ENCODE results near the gene MYLK.
A peak's percentile ranks its signal among the peaks of the same experiment; 100 is the strongest.
"Not testable (repeated sequence)": the region's sequence is repeated elsewhere in the genome, so short reads cannot be mapped to it uniquely, and the experiment has no call there.

The MYLK gene

GRCh38 chr3:123890991-123891390 lies 6.9 kb upstream of the MYLK start:
- not testable (repeated sequence) for H3K9ac ChIP-seq (ENCODE audit: low read depth, low read length); H3K4me1 ChIP-seq (ENCODE audit: insufficient read depth, low read length); H3K36me3 ChIP-seq (ENCODE audit: insufficient read depth, low read length)
- H3K9me3 ChIP-seq (ENCODE audit: control insufficient read depth, insufficient read depth, low read length) = peaks cover 14% of the 10 kb centered on the region; the same call in 1 of the 2 replicates

- H3K9me3 ChIP-seq (ENCODE audit: control insufficient read depth, insufficient read depth, low read length) = peaks cover 14% of the 10 kb centered on the region; the same call in 1 of the 2 replicates
- not testable (repeated sequence) for H3K4me1 ChIP-seq (ENCODE audit: insufficient read depth, low read length); H3K9ac ChIP-seq (ENCODE audit: low read depth, low read length)
Observed at GRCh38 chr3:123890162-123890561, 6.0 kb upstream of the MYLK start.

GRCh38 chr3:123884993-123885392 lies 861 bp upstream of the MYLK start:
- no peak overlapping the region; the same call in 1 of the 2 replicates for H3K9ac ChIP-seq (ENCODE audit: low read depth, low read length)
- no peaks in the 10 kb centered on the region for H3K9me3 ChIP-seq (ENCODE audit: control insufficient read depth, insufficient read depth, low read length)
- H3K36me3 ChIP-seq (ENCODE audit: insufficient read depth, low read length) = no peaks in the 10 kb centered on the region
- H3K4me1 ChIP-seq (ENCODE audit: insufficient read depth, low read length) = peaks cover 7% of the 10 kb centered on the region; the same call in 1 of the 2 replicates

More at GRCh38 chr3:123890162-123890561, 6.0 kb upstream of the MYLK start:
- not testable (repeated sequence) for H3K36me3 ChIP-seq (ENCODE audit: insufficient read depth, low read length)

- H3K9me3 ChIP-seq (ENCODE audit: control insufficient read depth, insufficient read depth, low read length) = no peaks in the 10 kb centered on the region
- peaks cover 7% of the 10 kb centered on the region; the same call in 1 of the 2 replicates for H3K4me1 ChIP-seq (ENCODE audit: insufficient read depth, low read length)
- H3K36me3 ChIP-seq (ENCODE audit: insufficient read depth, low read length) = no peaks in the 10 kb centered on the region
- H3K9ac ChIP-seq (ENCODE audit: low read depth, low read length) = peak overlapping the region; percentile 86
Observed at GRCh38 chr3:123883701-123884202, 380 bp downstream of the MYLK start.

- Histone ChIP-seq H3K36me3 (ENCODE audit: insufficient read depth, low read length) (no peaks in the 10 kb centered on the region), H3K9me3 (ENCODE audit: control insufficient read depth, insufficient read depth, low read length) (no peaks in the 10 kb centered on the region), H3K4me1 (ENCODE audit: insufficient read depth, low read length) (peaks cover 7% of the 10 kb centered on the region; the same call in 1 of the 2 replicates), H3K9ac (ENCODE audit: low read depth, low read length) (peak overlapping the region; percentile 86; the same call in 1 of the 2 replicates)
Observed at GRCh38 chr3:123883111-123883510, 1.0 kb downstream of the MYLK start.

GRCh38 chr3:123881771-123882170 lies 2.4 kb downstream of the MYLK start:
- H3K4me1 ChIP-seq (ENCODE audit: insufficient read depth, low read length) = peaks cover 7% of the 10 kb centered on the region; the same call in 1 of the 2 replicates

GRCh38 chr3:123880998-123881561 lies 3.1 kb downstream of the MYLK start:
- H3K4me1 ChIP-seq (ENCODE audit: insufficient read depth, low read length) = peaks cover 7% of the 10 kb centered on the region; the same call in 1 of the 2 replicates
- no peaks in the 10 kb centered on the region for H3K36me3 ChIP-seq (ENCODE audit: insufficient read depth, low read length)
- no peaks in the 10 kb centered on the region for H3K9me3 ChIP-seq (ENCODE audit: control insufficient read depth, insufficient read depth, low read length)
- H3K9ac ChIP-seq (ENCODE audit: low read depth, low read length) = no peak overlapping the region

More at GRCh38 chr3:123881771-123882170, 2.4 kb downstream of the MYLK start:
- Histone ChIP-seq H3K9ac (ENCODE audit: low read depth, low read length) (no peak overlapping the region), H3K9me3 (ENCODE audit: control insufficient read depth, insufficient read depth, low read length) (no peaks in the 10 kb centered on the region), H3K36me3 (ENCODE audit: insufficient read depth, low read length) (no peaks in the 10 kb centered on the region)

GRCh38 chr3:123878807-123879206 lies 5.3 kb downstream of the MYLK start:
- no peaks in the 10 kb centered on the region for H3K9me3 ChIP-seq (ENCODE audit: control insufficient read depth, insufficient read depth, low read length)
- no peak overlapping the region for H3K9ac ChIP-seq (ENCODE audit: low read depth, low read length)
- H3K4me1 ChIP-seq (ENCODE audit: insufficient read depth, low read length) = peaks cover 7% of the 10 kb centered on the region; the same call in 1 of the 2 replicates
- no peaks in the 10 kb centered on the region for H3K36me3 ChIP-seq (ENCODE audit: insufficient read depth, low read length)

- Histone ChIP-seq H3K9me3 (ENCODE audit: control insufficient read depth, insufficient read depth, low read length) (no peaks in the 10 kb centered on the region), H3K4me1 (ENCODE audit: insufficient read depth, low read length) (peaks cover 7% of the 10 kb centered on the region; the same call in 1 of the 2 replicates), H3K36me3 (ENCODE audit: insufficient read depth, low read length) (no peaks in the 10 kb centered on the region), H3K9ac (ENCODE audit: low read depth, low read length) (no peak overlapping the region)
Observed at GRCh38 chr3:123877965-123878364, 6.2 kb downstream of the MYLK start.

GRCh38 chr3:123877466-123877865 lies 6.7 kb downstream of the MYLK start:
- no peaks in the 10 kb centered on the region for H3K36me3 ChIP-seq (ENCODE audit: insufficient read depth, low read length)

GRCh38 chr3:123876858-123877257 lies 7.3 kb downstream of the MYLK start:
- H3K36me3 ChIP-seq (ENCODE audit: insufficient read depth, low read length) = no peaks in the 10 kb centered on the region
- H3K9me3 ChIP-seq (ENCODE audit: control insufficient read depth, insufficient read depth, low read length) = no peaks in the 10 kb centered on the region
- peaks cover 6% of the 10 kb centered on the region; the same call in 1 of the 2 replicates for H3K4me1 ChIP-seq (ENCODE audit: insufficient read depth, low read length)
- H3K9ac ChIP-seq (ENCODE audit: low read depth, low read length) = no peak overlapping the region

More at GRCh38 chr3:123877466-123877865, 6.7 kb downstream of the MYLK start:
- H3K9me3 ChIP-seq (ENCODE audit: control insufficient read depth, insufficient read depth, low read length) = no peaks in the 10 kb centered on the region
- peaks cover 7% of the 10 kb centered on the region; the same call in 1 of the 2 replicates for H3K4me1 ChIP-seq (ENCODE audit: insufficient read depth, low read length)
- H3K9ac ChIP-seq (ENCODE audit: low read depth, low read length) = no peak overlapping the region

- Histone ChIP-seq H3K36me3 (ENCODE audit: insufficient read depth, low read length) (no peaks in the 10 kb centered on the region), H3K4me1 (ENCODE audit: insufficient read depth, low read length) (no peaks in the 10 kb centered on the region), H3K9ac (ENCODE audit: low read depth, low read length) (no peak overlapping the region), H3K9me3 (ENCODE audit: control insufficient read depth, insufficient read depth, low read length) (no peaks in the 10 kb centered on the region)
Observed at GRCh38 chr3:123872621-123873020, 11.5 kb downstream of the MYLK start.

GRCh38 chr3:123871946-123872345 lies 12.2 kb downstream of the MYLK start:
- H3K4me1 ChIP-seq (ENCODE audit: insufficient read depth, low read length) = no peaks in the 10 kb centered on the region
- no peak overlapping the region for H3K9ac ChIP-seq (ENCODE audit: low read depth, low read length)
- no peaks in the 10 kb centered on the region for H3K36me3 ChIP-seq (ENCODE audit: insufficient read depth, low read length)
- no peaks in the 10 kb centered on the region for H3K9me3 ChIP-seq (ENCODE audit: control insufficient read depth, insufficient read depth, low read length)

GRCh38 chr3:123870033-123870432 lies 14.1 kb downstream of the MYLK start:
- Histone ChIP-seq H3K4me1 (ENCODE audit: insufficient read depth, low read length) (no peaks in the 10 kb centered on the region), H3K36me3 (ENCODE audit: insufficient read depth, low read length) (no peaks in the 10 kb centered on the region)

GRCh38 chr3:123869165-123869564 lies 15.0 kb downstream of the MYLK start:
- Histone ChIP-seq H3K4me1 (ENCODE audit: insufficient read depth, low read length) (no peaks in the 10 kb centered on the region), H3K9me3 (ENCODE audit: control insufficient read depth, insufficient read depth, low read length) (no peaks in the 10 kb centered on the region), H3K36me3 (ENCODE audit: insufficient read depth, low read length) (no peaks in the 10 kb centered on the region), H3K9ac (ENCODE audit: low read depth, low read length) (no peak overlapping the region)

More at GRCh38 chr3:123870033-123870432, 14.1 kb downstream of the MYLK start:
- Histone ChIP-seq H3K9ac (ENCODE audit: low read depth, low read length) (no peak overlapping the region), H3K9me3 (ENCODE audit: control insufficient read depth, insufficient read depth, low read length) (no peaks in the 10 kb centered on the region)

All from ES-I3 (cell line).